ENCODE results near the gene WDFY2. TPM values are rescaled to one million over a fixed set of nuclear protein-coding genes. Genes with fewer than 3 reads are reported as not detected.
"Not testable (repeated sequence)": the region's sequence is repeated elsewhere in the genome, so short reads cannot be mapped to it uniquely, and the experiment has no call there.

WDFY2 gene
- total RNA-seq, 1 donor from 2014 or later = 9.0 TPM

DNA sequence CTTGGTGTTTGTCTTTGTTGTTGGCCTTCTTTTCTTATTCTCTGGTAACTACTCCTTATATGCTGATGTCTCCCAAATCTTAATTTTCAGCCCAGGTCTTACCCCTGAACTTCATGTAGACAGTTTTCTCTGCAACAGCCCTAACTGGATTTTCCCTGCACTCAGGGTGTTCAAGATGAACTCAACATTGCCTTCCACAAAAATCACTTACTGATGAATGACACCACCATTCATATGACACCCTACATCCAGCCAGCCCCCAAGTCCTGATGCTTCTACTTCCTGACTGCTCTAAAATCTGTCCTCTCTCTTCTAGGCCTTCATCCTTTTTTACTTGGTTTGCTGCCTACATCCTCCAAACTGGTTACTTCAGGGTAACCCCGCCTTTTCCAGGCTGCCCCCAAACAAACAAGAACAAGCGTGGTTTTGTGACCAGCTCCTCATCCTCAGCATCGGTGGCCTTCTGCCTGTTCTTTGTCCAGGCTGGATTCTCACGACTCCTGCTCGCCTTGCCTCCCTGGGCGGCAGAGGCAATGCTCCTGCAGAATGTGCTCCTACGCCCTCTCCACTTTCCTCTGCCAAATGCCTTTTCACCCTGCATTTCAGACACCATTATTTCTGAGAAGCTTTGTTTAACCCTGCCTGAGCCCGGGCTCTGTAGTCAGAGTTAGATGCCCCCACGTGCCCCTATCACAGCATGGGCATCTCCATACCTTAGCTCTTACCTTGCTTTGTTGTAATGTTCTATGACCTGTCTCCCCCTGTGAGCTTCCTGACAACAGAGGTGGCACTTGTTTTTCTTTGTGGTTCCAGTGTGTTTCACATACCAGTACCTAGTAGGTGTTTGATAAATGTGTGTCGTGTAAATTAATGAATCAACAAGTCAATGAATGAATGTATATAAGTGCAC lies 61.8 kb downstream of the WDFY2 start:
- Mint-ChIP-seq H3K4me3 (ENCODE audit: low read depth) (no peak overlapping the region), H3K9me3 (peaks cover under 1% of the 10 kb centered on the region), H3K4me1 (ENCODE audit: low read depth) (peaks cover 31% of the 10 kb centered on the region), H3K27me3 (ENCODE audit: low read depth) (no peaks in the 10 kb centered on the region), H3K27ac (peak overlapping the region; percentile 42), H3K36me3 (ENCODE audit: low read depth) (no peaks in the 10 kb centered on the region)
- DNase-seq (ENCODE audit: low spot score) = no peak
- intact Hi-C loops (cut with micrococcal nuclease) = no loop called here

DNA sequence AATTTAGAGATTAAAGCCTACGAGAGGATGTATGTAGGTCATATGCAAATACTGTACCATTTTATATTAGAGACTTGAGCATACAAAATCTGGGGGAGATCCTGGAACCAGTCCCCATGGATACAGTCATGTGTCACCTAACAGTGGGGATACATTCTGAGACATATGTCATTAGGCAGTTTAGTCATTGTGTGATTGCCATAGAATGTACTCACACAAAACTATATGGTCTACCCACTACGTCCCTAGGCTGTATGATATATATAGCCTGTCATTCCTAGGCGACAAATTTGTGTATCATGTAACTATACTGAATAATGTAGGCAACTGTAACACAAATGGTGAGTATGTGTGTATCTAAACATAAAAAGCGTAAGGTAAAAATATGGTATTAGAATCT lies 62.8 kb downstream of the WDFY2 start:
- no peak overlapping the region for H3K4me3 Mint-ChIP-seq (ENCODE audit: low read depth)
- no peaks in the 10 kb centered on the region for H3K36me3 Mint-ChIP-seq (ENCODE audit: low read depth)
- H3K9me3 Mint-ChIP-seq = peaks cover 11% of the 10 kb centered on the region
- no peak overlapping the region for H3K27ac Mint-ChIP-seq
- DNase-seq (ENCODE audit: low spot score) = no peak
- no peaks in the 10 kb centered on the region for H3K27me3 Mint-ChIP-seq (ENCODE audit: low read depth)
- peaks cover 31% of the 10 kb centered on the region for H3K4me1 Mint-ChIP-seq (ENCODE audit: low read depth)
- intact Hi-C loops (cut with micrococcal nuclease) = no loop called here

DNA sequence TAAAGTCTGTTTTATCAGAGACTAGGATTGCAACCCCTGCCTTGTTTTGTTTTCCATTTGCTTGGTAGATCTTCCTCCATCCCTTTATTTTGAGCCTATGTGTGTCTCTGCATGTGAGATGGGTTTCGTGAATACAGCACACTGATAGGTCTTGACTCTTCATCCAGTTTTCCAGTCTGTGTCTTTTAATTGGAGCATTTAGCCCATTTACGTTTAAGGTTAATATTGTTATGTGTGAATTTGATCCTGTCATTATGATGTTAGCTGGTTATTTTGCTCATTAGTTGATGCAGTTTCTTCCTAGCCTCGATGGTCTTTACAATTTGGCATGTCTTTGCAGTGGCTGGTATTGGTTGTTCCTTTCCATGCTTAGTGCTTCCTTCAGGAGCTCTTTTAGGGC lies 67.9 kb downstream of the WDFY2 start:
- H3K36me3 Mint-ChIP-seq (ENCODE audit: low read depth); intact Hi-C loops (cut with micrococcal nuclease); H3K27ac Mint-ChIP-seq; H3K4me3 Mint-ChIP-seq (ENCODE audit: low read depth); H3K4me1 Mint-ChIP-seq (ENCODE audit: low read depth); DNase-seq (ENCODE audit: low spot score); H3K27me3 Mint-ChIP-seq (ENCODE audit: low read depth): not testable (repeated sequence)
- H3K9me3 Mint-ChIP-seq = peaks cover 41% of the 10 kb centered on the region

DNA sequence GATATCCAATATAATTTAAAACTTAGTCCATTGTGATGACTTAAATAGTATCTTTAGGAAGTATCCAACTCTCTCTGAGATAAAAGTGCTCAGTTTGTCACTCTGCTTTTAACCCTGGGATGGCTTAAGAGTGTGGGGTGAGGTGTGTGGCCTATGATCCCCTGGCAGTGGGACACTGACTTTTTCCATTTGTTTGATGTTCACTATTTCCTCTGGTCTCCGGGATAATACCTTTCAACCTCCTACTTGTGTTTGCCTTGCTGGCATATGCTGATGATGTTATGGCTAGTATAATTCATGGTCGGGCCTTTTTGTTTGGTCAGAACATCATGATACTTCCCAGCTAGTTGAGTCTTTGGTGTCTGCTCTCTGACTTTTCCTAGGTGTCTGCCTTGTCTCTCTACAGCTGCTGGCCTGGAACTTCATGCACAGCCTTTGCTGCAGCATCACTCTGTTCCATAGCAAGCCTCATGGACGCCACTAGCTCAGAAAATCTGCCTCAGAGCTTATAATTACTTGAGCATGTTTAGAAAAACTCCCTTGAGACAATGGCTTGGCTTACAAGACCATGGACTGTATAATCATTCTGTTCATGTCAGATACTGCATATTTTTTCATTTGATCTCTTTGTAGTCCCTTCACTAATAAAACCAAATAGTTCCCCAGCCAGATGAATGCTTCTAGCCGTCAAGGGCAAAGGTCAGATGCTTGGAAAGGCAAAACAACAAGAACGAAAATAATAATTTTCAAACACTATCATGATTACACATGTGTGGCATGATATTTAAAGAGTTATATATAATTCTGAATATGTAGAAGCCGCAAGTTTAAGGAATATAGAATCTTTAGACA lies 75.2 kb downstream of the WDFY2 start:
- Mint-ChIP-seq H3K4me3 (ENCODE audit: low read depth) (no peak overlapping the region), H3K27me3 (ENCODE audit: low read depth) (peaks cover 3% of the 10 kb centered on the region), H3K9me3 (peaks cover 32% of the 10 kb centered on the region), H3K27ac (no peak overlapping the region), H3K36me3 (ENCODE audit: low read depth) (peaks cover 4% of the 10 kb centered on the region), H3K4me1 (ENCODE audit: low read depth) (no peaks in the 10 kb centered on the region)
- intact Hi-C loops (cut with micrococcal nuclease) = no loop called here
- DNase-seq (ENCODE audit: low spot score) = no peak

DNA sequence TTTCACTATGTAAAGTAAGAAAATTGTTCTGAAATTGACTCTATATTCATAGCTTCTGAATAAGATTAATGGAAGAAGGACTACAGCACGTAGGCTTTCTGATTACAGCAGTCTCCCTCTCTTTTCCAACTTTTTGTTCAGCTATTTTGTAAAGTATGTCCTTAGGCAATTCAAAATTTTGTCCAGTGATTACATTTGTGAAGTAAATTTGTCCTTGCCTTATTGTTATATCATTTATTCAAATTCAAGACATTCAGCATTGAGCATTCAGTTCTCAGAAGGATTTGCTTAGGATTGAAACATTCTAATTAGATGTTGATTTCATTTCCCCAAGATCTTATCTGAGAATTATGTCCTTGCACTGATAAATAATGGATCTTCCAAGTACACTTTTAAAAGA lies 76.6 kb downstream of the WDFY2 start:
- no peaks in the 10 kb centered on the region for H3K27me3 Mint-ChIP-seq (ENCODE audit: low read depth)

DNA sequence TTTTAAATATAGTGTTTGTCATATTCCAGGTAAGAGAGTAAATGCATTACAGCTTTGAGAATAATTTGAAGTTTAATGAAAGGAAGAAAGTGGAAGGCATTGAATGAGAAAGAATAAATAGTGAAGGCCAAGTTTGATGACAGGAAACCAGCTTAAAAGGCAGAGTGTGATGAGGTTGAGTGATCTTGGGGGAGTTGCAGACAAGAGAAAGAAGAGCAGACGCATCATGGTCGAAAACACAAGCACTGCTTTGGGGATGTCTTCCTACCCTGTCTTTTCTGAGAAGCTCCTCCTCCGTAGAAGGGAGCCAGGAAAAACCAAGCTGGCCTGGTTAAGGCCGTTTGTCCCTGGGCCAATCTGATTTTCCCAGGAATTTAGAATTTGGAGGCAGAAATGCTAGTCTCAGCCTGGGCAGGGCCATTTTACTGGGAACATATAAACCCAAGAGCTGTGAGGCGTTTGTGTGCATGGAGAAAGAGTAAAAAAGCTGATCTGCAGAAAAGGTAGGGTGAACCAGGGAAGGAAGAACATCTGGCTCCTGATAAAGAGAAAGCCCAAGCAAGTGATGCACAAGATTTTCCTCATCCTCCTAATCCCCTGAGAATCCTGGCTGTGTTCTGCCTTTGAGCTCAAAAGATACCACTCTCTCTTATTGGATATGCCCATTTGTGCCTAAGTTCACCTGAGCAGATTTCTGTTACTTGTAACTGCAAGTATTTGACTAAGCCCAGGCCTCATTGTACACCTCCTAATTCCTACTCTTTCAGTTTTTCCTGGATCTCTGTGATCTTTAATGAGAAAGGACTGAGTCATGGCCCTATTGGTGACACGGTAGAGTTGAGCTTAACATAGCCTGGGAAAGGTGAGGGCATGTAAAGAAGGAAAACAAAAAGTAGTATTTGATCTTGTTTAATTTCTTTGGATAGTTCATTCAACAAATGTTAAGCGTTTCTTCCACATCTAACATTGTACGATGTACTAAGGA lies 80.0 kb downstream of the WDFY2 start:
- Mint-ChIP-seq H3K27me3 (ENCODE audit: low read depth) (no peaks in the 10 kb centered on the region), H3K27ac (no peak overlapping the region), H3K9me3 (no peaks in the 10 kb centered on the region), H3K4me3 (ENCODE audit: low read depth) (no peak overlapping the region), H3K4me1 (ENCODE audit: low read depth) (peaks cover 5% of the 10 kb centered on the region), H3K36me3 (ENCODE audit: low read depth) (peaks cover 4% of the 10 kb centered on the region)
- intact Hi-C loops (cut with micrococcal nuclease) = no loop called here
- DNase-seq (ENCODE audit: low spot score) = no peak

More for the DNA sequence above, 76.6 kb downstream of the WDFY2 start:
- DNase-seq (ENCODE audit: low spot score) = no peak
- Mint-ChIP-seq H3K9me3 (peaks cover 19% of the 10 kb centered on the region), H3K4me3 (ENCODE audit: low read depth) (no peak overlapping the region), H3K4me1 (ENCODE audit: low read depth) (no peaks in the 10 kb centered on the region), H3K36me3 (ENCODE audit: low read depth) (peaks cover 4% of the 10 kb centered on the region), H3K27ac (no peak overlapping the region)
- intact Hi-C loops (cut with micrococcal nuclease) = no loop called here

DNA sequence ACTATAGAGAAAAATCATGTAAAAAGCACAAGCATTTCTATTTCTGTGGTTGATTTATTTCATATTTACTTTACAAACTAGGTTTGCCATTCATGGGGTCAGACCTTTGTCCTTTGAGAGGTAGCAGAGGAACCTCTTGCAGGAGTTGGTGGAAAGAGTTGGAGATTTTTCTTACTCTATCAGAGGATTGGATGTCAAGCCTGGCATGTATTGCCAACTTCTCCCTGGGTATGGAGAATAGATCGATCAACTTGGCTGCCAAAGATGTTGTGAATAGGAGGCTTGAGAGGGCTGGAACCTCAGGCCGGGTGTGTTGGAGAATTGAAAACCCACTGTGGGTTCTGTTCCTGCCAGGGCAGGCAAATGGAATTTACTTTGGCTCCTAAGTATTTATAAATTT lies 81.2 kb downstream of the WDFY2 start:
- Mint-ChIP-seq H3K4me3 (ENCODE audit: low read depth) (no peak overlapping the region), H3K9me3 (no peaks in the 10 kb centered on the region), H3K27ac (no peak overlapping the region), H3K4me1 (ENCODE audit: low read depth) (peaks cover 5% of the 10 kb centered on the region), H3K36me3 (ENCODE audit: low read depth) (peaks cover 4% of the 10 kb centered on the region), H3K27me3 (ENCODE audit: low read depth) (no peaks in the 10 kb centered on the region)
- DNase-seq (ENCODE audit: low spot score) = no peak
- intact Hi-C loops (cut with micrococcal nuclease) = no loop called here

DNA sequence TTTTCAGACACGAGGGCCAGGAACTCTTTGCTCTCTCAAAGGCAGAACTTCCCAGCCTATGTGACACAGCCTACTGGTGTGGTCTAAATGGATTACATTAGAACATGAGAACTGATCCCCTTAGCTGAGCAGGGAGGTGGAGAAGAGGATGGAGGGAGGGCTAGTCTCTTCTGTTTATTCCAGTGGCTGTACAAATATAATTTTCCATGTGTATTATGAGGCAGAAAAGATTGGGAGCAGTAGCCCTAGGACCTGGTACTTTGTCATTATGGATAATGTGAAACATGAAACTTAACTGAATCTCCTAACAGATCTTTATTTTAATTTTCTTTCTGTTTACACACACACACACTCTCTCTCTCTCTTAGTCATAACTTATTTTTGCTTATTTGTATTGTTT lies 82.1 kb downstream of the WDFY2 start:
- Mint-ChIP-seq H3K9me3 (peaks cover 4% of the 10 kb centered on the region), H3K27me3 (ENCODE audit: low read depth) (no peaks in the 10 kb centered on the region), H3K36me3 (ENCODE audit: low read depth) (peaks cover 4% of the 10 kb centered on the region), H3K27ac (no peak overlapping the region), H3K4me1 (ENCODE audit: low read depth) (peaks cover 5% of the 10 kb centered on the region), H3K4me3 (ENCODE audit: low read depth) (no peak overlapping the region)
- DNase-seq (ENCODE audit: low spot score) = no peak
- intact Hi-C loops (cut with micrococcal nuclease) = no loop called here

DNA sequence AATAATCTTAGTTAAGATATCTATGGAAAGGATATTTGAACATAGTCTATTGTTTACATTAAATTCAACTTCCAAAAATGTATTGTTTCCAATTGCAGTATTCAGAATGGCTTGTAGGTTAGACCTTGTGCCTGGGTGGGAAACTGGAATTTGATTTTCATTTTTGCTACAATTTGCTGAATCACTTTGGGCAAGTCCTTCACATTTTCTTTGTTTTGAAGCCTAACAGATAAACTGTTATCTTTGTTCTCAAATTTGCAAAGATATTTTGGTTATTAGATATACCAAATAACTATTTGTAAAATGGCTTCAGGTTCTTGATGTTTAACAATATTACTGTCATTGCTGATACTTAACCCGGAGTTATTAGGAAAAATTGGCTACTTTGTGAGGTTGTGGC lies 82.6 kb downstream of the WDFY2 start:
- no peak for DNase-seq (ENCODE audit: low spot score)
- no peak overlapping the region for H3K4me3 Mint-ChIP-seq (ENCODE audit: low read depth)
- no peak overlapping the region for H3K27ac Mint-ChIP-seq
- peaks cover 5% of the 10 kb centered on the region for H3K4me1 Mint-ChIP-seq (ENCODE audit: low read depth)
- no peaks in the 10 kb centered on the region for H3K27me3 Mint-ChIP-seq (ENCODE audit: low read depth)
- peaks cover 6% of the 10 kb centered on the region for H3K9me3 Mint-ChIP-seq
- H3K36me3 Mint-ChIP-seq (ENCODE audit: low read depth) = peaks cover 4% of the 10 kb centered on the region
- intact Hi-C loops (cut with micrococcal nuclease) = no loop called here

DNA sequence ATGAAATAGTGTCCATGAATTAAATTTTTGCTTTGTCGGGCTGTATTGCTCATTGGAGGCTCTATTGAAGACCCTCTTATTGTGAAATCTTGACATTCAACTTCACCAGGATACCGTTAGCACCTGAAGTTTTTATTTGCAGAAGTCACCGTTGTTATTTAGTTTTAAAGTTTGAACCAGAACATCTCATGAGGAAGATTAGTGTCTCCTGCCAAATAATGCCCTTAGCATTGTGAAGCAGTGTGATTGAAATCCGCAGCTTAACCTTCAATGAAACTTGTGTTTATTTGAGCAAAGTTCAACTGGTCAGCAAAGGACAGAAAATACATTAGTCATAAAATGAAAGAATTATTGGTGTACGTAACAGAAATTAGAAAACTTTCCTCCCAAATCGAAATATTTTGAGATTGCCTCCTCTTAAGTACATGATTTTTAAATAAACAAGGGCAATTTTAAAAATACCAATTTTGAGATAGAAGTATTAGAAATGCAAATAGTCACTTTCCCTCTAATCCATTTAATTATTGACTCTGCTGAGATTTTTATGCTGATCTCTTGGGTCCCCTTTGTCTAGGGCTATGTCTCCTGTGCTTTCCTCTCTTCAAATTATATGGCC lies 84.4 kb downstream of the WDFY2 start:
- peaks cover 5% of the 10 kb centered on the region for H3K4me1 Mint-ChIP-seq (ENCODE audit: low read depth)
- intact Hi-C loops (cut with micrococcal nuclease) = no loop called here
- H3K27me3 Mint-ChIP-seq (ENCODE audit: low read depth) = no peaks in the 10 kb centered on the region
- peaks cover 6% of the 10 kb centered on the region for H3K9me3 Mint-ChIP-seq
- H3K36me3 Mint-ChIP-seq (ENCODE audit: low read depth) = no peaks in the 10 kb centered on the region
- no peak overlapping the region for H3K4me3 Mint-ChIP-seq (ENCODE audit: low read depth)
- H3K27ac Mint-ChIP-seq = no peak overlapping the region
- no peak for DNase-seq (ENCODE audit: low spot score)

DNA sequence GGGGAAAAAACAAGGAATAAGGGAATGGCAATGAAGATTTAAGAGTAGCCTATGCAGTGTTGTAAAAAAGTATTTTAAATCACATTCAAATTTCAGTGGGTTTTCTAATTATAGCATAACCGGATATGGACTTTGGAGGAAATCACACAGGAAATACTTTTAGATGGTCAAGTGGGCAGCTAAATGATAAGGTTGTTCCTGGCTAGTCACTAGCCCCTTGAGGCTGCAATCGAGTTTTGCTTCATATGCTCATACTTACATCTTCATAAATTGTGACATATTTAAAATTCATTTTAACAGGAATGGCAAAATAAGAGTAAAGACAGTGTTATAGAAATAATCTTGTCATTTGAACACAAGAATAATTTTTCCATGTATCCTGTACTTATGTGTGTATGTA lies 88.9 kb downstream of the WDFY2 start:
- Mint-ChIP-seq H3K9me3 (peaks cover 6% of the 10 kb centered on the region), H3K4me1 (ENCODE audit: low read depth) (no peaks in the 10 kb centered on the region), H3K36me3 (ENCODE audit: low read depth) (no peaks in the 10 kb centered on the region), H3K27ac (no peak overlapping the region), H3K27me3 (ENCODE audit: low read depth) (no peaks in the 10 kb centered on the region), H3K4me3 (ENCODE audit: low read depth) (no peak overlapping the region)
- DNase-seq (ENCODE audit: low spot score) = no peak
- intact Hi-C loops (cut with micrococcal nuclease) = no loop called here

DNA sequence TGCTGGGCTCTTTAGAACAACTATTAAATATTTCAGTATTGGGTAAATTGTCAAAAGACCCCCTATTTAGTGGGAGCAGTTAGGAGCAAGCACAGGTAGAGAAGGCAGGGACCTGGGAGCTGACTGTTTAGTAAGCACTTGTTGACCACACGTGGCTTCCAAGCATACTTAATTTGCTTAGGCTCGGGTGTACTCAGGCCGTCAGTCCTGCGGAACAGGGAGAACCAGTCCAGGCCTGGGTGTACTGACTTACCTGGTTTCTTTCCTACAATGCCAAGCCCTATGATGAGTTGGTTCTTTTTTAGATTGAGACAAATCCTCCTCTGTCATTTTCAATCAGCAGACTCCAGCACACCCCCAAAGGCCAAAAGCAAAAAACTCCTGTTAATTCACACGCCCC lies 90.0 kb downstream of the WDFY2 start:
- H3K4me3 Mint-ChIP-seq (ENCODE audit: low read depth) = no peak overlapping the region
- H3K27ac Mint-ChIP-seq = no peak overlapping the region
- H3K9me3 Mint-ChIP-seq = peaks cover 6% of the 10 kb centered on the region
- DNase-seq (ENCODE audit: low spot score) = no peak
- H3K4me1 Mint-ChIP-seq (ENCODE audit: low read depth) = no peaks in the 10 kb centered on the region
- H3K27me3 Mint-ChIP-seq (ENCODE audit: low read depth) = no peaks in the 10 kb centered on the region
- no peaks in the 10 kb centered on the region for H3K36me3 Mint-ChIP-seq (ENCODE audit: low read depth)
- intact Hi-C loops (cut with micrococcal nuclease) = no loop called here
